CD14-positive monocyte (primary cell): ENCODE results near the gene FNDC7. TPM values are rescaled to one million over a fixed set of nuclear protein-coding genes. Genes with fewer than 3 reads are reported as not detected.

Experiments
- DNase-seq, 3 donors: peaks; one replicate each; pipeline ENCODE4 v3.0.0-alpha.2; 2011 to 2022
- H2AFZ ChIP-seq: 2 replicates; pipeline ENCODE4 v1.6.0; 2012; ENCODE audit warnings: mild to moderate bottlenecking, low read depth, low read length, inconsistent platforms; ENCODE audit not compliant: insufficient read depth, poor library complexity, severe bottlenecking
- H3K27ac ChIP-seq, 2 donors: 1 replicate in 1 of 2; 2 replicates in 1 of 2; pipeline ENCODE4 v1.5.1; 2012 to 2013; ENCODE audit warnings: low read length in 2 of 2, control low read depth in 1 of 2, inconsistent platforms in 1 of 2, low read depth in 1 of 2, mild to moderate bottlenecking in 1 of 2
- H3K27me3 ChIP-seq, 2 donors: one replicate each; pipeline versions ENCODE4 v1.6.0 to v1.6.1; 2011 to 2013; ENCODE audit warnings: low read length in 2 of 2; ENCODE audit not compliant: control insufficient read depth in 2 of 2, insufficient read depth in 2 of 2
- H3K36me3 ChIP-seq, 2 donors: replicated peaks in 1 of 2; 1 replicate in 1 of 2; 2 replicates in 1 of 2; pipeline versions ENCODE4 v1.5.1 to v1.6.1; 2012 to 2013; ENCODE audit warnings: low read length in 2 of 2, control low read depth in 1 of 2, inconsistent platforms in 1 of 2, mild to moderate bottlenecking in 1 of 2; ENCODE audit not compliant: insufficient read depth in 2 of 2, control insufficient read depth in 1 of 2
- H3K4me1 ChIP-seq, 2 donors: 1 replicate in 1 of 2; 2 replicates in 1 of 2; pipeline versions ENCODE4 v1.5.1 to v1.6.1; 2012 to 2013; ENCODE audit warnings: low read length in 2 of 2, control low read depth in 1 of 2, inconsistent platforms in 1 of 2, mild to moderate bottlenecking in 1 of 2, moderate library complexity in 1 of 2; ENCODE audit not compliant: insufficient read depth in 2 of 2, control insufficient read depth in 1 of 2
- H3K4me2 ChIP-seq: replicated peaks from 2 replicates; pipeline ENCODE3; 2012; ENCODE audit warnings: low read length, moderate library complexity, mild to moderate bottlenecking; ENCODE audit not compliant: poor library complexity, severe bottlenecking; ENCODE audit errors: extremely low read depth
- H3K4me3 ChIP-seq, 3 experiments: fragments of 200-600 bp in 1 of 3; sonication (generic) in 1 of 3; replicated peaks in 1 of 3; 1 replicate in 2 of 3; 2 replicates in 1 of 3; pipeline ENCODE4 v1.5.1; 2011 to 2013; ENCODE audit warnings: low read length in 3 of 3, mild to moderate bottlenecking in 3 of 3, control low read depth in 2 of 3, low read depth in 2 of 3, inconsistent platforms in 1 of 3, moderate library complexity in 1 of 3
- H3K79me2 ChIP-seq: 2 replicates; pipeline ENCODE4 v1.6.0; 2012; ENCODE audit warnings: mild to moderate bottlenecking, control low read depth, inconsistent platforms, low read length, moderate library complexity; ENCODE audit not compliant: insufficient read depth
- H3K9ac ChIP-seq: 2 replicates; pipeline ENCODE4 v1.6.0; 2017; ENCODE audit warnings: low read length, mild to moderate bottlenecking; ENCODE audit not compliant: insufficient read depth, poor library complexity, severe bottlenecking
- H3K9me3 ChIP-seq, 2 donors: replicated peaks in 1 of 2; 1 replicate in 1 of 2; 2 replicates in 1 of 2; pipeline versions ENCODE4 v1.5.1 to v1.6.1; 2012 to 2013; ENCODE audit warnings: low read length in 2 of 2, control low read depth in 1 of 2; ENCODE audit not compliant: control insufficient read depth in 1 of 2, insufficient read depth in 1 of 2
- H4K20me1 ChIP-seq: 2 replicates; pipeline ENCODE4 v1.6.0; 2012; ENCODE audit warnings: mild to moderate bottlenecking, low read length, control low read depth, moderate library complexity; ENCODE audit not compliant: insufficient read depth
- H3K27ac Mint-ChIP-seq, 7 donors: one replicate each; pipeline ENCODE4 v1.8.0; 2020; ENCODE audit warnings: mild to moderate bottlenecking in 7 of 7, mixed read lengths in 7 of 7, moderate library complexity in 6 of 7, inconsistent platforms in 2 of 7
- H3K27me3 Mint-ChIP-seq, 3 donors: one replicate each; pipeline ENCODE4 v1.8.0; 2021 to 2022; ENCODE audit warnings: low read depth in 3 of 3, mild to moderate bottlenecking in 3 of 3, mixed read lengths in 3 of 3, moderate library complexity in 3 of 3, inconsistent platforms in 1 of 3
- H3K36me3 Mint-ChIP-seq, 2 donors: one replicate each; pipeline ENCODE4 v1.8.0; 2020; ENCODE audit warnings: mixed read lengths in 2 of 2, inconsistent platforms in 1 of 2, mild to moderate bottlenecking in 1 of 2
- H3K4me1 Mint-ChIP-seq: one replicate; pipeline ENCODE4 v1.8.0; 2020; ENCODE audit warnings: mild to moderate bottlenecking, mixed read lengths
- H3K4me3 Mint-ChIP-seq, 2 donors: one replicate each; pipeline ENCODE4 v1.8.0; 2020; ENCODE audit warnings: mild to moderate bottlenecking in 2 of 2, mixed read lengths in 2 of 2, moderate library complexity in 1 of 2
- H3K9me3 Mint-ChIP-seq, 7 donors: one replicate each; pipeline ENCODE4 v1.8.0; 2020 to 2022; ENCODE audit warnings: mixed read lengths in 7 of 7, mild to moderate bottlenecking in 6 of 7, moderate library complexity in 6 of 7, inconsistent platforms in 2 of 7
- CTCF ChIP-seq: fragments of 200-600 bp; IDR thresholded peaks from one replicate; pipeline ENCODE4 v1.8.0; 2022; ENCODE audit warnings: antibody characterized with exemption, mild to moderate bottlenecking
- WGBS: methylation state at CpG from one replicate; pipeline ENCODE4 v1.1.5; 2013; ENCODE audit warnings: missing lambda C conversion rate; ENCODE audit not compliant: insufficient coverage; 5-methylcytosine and 5-hydroxymethylcytosine counted together
- intact Hi-C, 2 donors: fragments of 100-400 bp; cut with micrococcal nuclease; formaldehyde crosslinking; loops; one replicate each; pipeline versions ENCODE4 v1.15.0 to v1.15.1; 2023
- polyA plus RNA-seq, 3 donors: library from polyadenylated mRNA; depleted of rRNA in 1 of 3; unstranded in 2 of 3; stranded (reverse) in 1 of 3; fragments of 300-500 nt in 2 of 3; fragments of >200 nt in 1 of 3; fragmentation: Illumina TruSeq in 2 of 3; gene quantifications; 1 replicate in 2 of 3; 2 replicates in 1 of 3; pipeline ENCODE4 v1.2.3, GENCODE V29; 2012 to 2021

FNDC7 gene
- polyA plus RNA-seq, 3 donors = 0.07 TPM; not detected in 2

- no peaks in the 10 kb centered on the region for H3K4me1 ChIP-seq
- no peak overlapping the region for H3K4me3 ChIP-seq
- H2AFZ ChIP-seq = no peak overlapping the region
- Mint-ChIP-seq H3K36me3 (no peaks in the 10 kb centered on the region), H3K27me3 (peaks cover 3 to 7% (median 4%) of the 10 kb centered on the region in 3 donors), H3K9me3 (peaks cover 0 to under 1% (median 0%) of the 10 kb centered on the region in 7 donors), H3K4me3 (no peak overlapping the region), H3K27ac (no peak overlapping the region), H3K4me1 (no peaks in the 10 kb centered on the region)
- no peaks in the 10 kb centered on the region for H3K36me3 ChIP-seq
- H3K79me2 ChIP-seq = no peaks in the 10 kb centered on the region
- no peak for TF ChIP-seq CTCF
- no peaks in the 10 kb centered on the region for H3K9me3 ChIP-seq
- intact Hi-C loops = no loop called here
- H3K27me3 ChIP-seq = no peaks in the 10 kb centered on the region
- H3K4me2 ChIP-seq = no peak overlapping the region
- no peak for DNase-seq
- no peak overlapping the region for H3K9ac ChIP-seq
- H4K20me1 ChIP-seq = no peaks in the 10 kb centered on the region
- no peak overlapping the region for H3K27ac ChIP-seq
- 88% methylated on average over 2 of the region's 5 CpGs for WGBS
These were observed 3.2 kb downstream of the FNDC7 start for GRCh38 chr1:108715932-108716331.

- H3K27ac ChIP-seq = no peak overlapping the region
- Mint-ChIP-seq H3K4me1 (peaks cover 2% of the 10 kb centered on the region), H3K36me3 (no peaks in the 10 kb centered on the region), H3K9me3 (no peaks in the 10 kb centered on the region), H3K27ac (no peak overlapping the region), H3K27me3 (peaks cover 3 to 7% (median 4%) of the 10 kb centered on the region in 3 donors), H3K4me3 (no peak overlapping the region)
- WGBS = no CpG with 5 or more reads among the region's 2 CpGs
- H3K36me3 ChIP-seq = no peaks in the 10 kb centered on the region
- H3K4me2 ChIP-seq = no peak overlapping the region
- H2AFZ ChIP-seq = no peak overlapping the region
- TF ChIP-seq CTCF = no peak
- no peaks in the 10 kb centered on the region for H3K9me3 ChIP-seq
- no peaks in the 10 kb centered on the region for H3K27me3 ChIP-seq
- H3K79me2 ChIP-seq = no peaks in the 10 kb centered on the region
- no peak overlapping the region for H3K4me3 ChIP-seq
- no peaks in the 10 kb centered on the region for H4K20me1 ChIP-seq
- no peaks in the 10 kb centered on the region for H3K4me1 ChIP-seq
- no peak overlapping the region for H3K9ac ChIP-seq
- intact Hi-C loops = no loop called here
- DNase-seq = no peak
These were observed 3.9 kb downstream of the FNDC7 start for GRCh38 chr1:108716437-108717230.
